ENCODE data around the gene CHTF8.

DNA sequence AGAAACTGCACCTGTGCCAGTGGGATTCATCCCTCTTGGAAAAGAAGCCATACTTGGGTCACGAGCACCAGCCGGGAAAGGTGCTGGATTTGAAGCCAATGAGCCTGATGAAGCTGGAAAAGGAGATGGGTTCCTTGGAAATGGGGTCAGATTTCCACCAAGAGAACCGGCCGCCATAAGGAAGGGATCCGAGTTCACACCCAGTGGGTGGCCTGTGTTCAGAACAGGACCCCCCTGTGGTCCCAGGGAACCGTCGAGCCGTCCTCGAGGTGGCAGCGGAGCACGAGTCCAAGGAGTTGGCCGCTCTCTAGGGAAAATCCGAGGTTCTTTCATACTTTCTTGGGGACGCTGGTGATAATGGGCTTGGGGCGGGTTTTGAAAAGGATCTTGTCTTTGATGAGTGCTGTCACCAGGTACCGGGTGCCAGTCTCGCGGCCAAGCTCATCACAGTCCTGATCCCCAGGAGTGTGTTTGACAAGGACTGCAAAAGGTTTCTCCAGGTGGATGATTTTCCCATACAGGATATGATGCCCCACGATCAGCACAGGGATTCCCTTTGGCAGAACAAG lies 12.2 kb downstream of the CHTF8 start:
- TF ChIP-seq EP300 (IDR thresholded peaks at IDR 0.05; ENCODE audit: borderline replicate concordance) (no peak), TAF1 (IDR thresholded peaks at IDR 0.05; ENCODE audit: low read depth) (no peak), YY1 (IDR thresholded peaks at IDR 0.05; ENCODE audit: low read depth) (no peak), RAD21 (IDR thresholded peaks at IDR 0.05; ENCODE audit: low read depth) (no peak), EGR1 (IDR thresholded peaks at IDR 0.05) (no peak)
- TF ChIP-seq, protein P1, sequence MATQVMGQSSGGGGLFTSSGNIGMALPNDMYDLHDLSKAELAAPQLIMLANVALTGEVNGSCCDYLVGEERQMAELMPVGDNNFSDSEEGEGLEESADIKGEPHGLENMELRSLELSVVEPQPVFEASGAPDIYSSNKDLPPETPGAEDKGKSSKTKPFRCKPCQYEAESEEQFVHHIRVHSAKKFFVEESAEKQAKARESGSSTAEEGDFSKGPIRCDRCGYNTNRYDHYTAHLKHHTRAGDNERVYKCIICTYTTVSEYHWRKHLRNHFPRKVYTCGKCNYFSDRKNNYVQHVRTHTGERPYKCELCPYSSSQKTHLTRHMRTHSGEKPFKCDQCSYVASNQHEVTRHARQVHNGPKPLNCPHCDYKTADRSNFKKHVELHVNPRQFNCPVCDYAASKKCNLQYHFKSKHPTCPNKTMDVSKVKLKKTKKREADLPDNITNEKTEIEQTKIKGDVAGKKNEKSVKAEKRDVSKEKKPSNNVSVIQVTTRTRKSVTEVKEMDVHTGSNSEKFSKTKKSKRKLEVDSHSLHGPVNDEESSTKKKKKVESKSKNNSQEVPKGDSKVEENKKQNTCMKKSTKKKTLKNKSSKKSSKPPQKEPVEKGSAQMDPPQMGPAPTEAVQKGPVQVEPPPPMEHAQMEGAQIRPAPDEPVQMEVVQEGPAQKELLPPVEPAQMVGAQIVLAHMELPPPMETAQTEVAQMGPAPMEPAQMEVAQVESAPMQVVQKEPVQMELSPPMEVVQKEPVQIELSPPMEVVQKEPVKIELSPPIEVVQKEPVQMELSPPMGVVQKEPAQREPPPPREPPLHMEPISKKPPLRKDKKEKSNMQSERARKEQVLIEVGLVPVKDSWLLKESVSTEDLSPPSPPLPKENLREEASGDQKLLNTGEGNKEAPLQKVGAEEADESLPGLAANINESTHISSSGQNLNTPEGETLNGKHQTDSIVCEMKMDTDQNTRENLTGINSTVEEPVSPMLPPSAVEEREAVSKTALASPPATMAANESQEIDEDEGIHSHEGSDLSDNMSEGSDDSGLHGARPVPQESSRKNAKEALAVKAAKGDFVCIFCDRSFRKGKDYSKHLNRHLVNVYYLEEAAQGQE (IDR thresholded peaks at IDR 0.05; ENCODE audit: low read depth): no peak

Data from Ishikawa (cell line).